GDM1 (cell line): ENCODE data around the gene TMPRSS9.
A peak's percentile ranks its signal among the peaks of the same experiment; 100 is the strongest.

ENCODE experiments used
- DNase-seq: peaks from one replicate; lab custom pipeline; 2025; lab: John Stamatoyannopoulos, UW

TMPRSS9 gene

DNA sequence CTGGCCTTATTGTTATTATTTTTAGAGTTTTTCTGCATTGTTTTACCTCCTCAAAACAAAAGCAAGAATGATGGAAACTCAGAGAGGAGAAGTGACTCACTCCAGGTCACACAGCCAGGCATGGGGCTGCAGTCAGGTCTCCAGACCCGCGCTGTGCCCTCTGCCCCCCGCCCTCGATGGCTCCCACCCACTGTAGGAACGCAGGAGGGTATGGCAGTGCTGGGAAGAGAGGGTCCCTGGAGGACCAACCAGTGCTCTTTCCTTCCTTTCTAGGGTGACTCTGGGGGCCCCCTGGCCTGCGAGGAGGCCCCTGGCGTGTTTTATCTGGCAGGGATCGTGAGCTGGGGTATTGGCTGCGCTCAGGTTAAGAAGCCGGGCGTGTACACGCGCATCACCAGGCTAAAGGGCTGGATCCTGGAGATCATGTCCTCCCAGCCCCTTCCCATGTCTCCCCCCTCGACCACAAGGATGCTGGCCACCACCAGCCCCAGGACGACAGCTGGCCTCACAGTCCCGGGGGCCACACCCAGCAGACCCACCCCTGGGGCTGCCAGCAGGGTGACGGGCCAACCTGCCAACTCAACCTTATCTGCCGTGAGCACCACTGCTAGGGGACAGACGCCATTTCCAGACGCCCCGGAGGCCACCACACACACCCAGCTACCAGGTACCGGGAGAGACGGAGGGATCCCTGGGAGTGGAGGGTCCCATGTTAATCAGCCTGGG is 61.7 kb downstream of the TMPRSS9 start:
- no peak for DNase-seq

DNA sequence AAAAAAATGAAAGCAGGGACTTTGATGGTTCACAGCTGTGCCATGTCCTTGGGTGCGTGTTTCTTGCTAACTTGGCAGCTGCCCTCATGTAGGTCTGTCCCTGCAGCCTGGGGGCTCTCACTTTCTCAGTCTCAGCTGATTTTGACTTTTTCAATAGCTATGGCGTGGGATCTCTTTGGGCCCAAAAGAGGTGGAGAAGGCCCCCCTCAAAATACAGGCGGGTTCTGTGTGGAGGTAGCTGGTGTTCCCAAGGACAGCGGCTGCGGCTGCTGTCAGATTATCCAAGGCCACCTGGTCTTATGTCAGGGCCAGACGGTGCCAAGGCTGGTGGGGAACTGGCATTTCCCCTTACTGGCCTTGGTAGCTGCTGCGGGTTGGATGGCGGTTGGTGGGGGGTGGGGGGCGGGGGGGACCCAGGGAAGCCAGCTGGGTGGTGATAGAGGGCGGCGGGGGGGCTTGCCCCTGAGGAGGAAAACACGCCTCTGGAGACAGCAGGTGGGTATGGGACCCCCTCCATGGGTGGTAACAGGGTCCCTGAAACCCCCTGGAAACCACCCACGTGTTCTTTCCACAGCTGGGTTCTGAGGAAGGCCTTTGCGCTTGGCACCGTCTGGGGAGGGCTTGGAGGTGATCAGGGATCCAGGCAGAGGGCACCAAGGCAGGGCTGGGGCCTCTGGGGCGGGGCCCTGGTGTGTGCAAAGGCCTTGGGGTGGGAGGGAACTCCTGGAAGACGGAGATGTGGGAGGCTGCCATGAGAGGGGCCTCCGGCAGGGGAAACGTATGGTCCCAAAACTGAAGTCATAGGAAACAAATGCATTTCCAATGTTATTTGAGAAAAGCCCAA is 63.2 kb downstream of the TMPRSS9 start:
- DNase-seq = no peak

DNA sequence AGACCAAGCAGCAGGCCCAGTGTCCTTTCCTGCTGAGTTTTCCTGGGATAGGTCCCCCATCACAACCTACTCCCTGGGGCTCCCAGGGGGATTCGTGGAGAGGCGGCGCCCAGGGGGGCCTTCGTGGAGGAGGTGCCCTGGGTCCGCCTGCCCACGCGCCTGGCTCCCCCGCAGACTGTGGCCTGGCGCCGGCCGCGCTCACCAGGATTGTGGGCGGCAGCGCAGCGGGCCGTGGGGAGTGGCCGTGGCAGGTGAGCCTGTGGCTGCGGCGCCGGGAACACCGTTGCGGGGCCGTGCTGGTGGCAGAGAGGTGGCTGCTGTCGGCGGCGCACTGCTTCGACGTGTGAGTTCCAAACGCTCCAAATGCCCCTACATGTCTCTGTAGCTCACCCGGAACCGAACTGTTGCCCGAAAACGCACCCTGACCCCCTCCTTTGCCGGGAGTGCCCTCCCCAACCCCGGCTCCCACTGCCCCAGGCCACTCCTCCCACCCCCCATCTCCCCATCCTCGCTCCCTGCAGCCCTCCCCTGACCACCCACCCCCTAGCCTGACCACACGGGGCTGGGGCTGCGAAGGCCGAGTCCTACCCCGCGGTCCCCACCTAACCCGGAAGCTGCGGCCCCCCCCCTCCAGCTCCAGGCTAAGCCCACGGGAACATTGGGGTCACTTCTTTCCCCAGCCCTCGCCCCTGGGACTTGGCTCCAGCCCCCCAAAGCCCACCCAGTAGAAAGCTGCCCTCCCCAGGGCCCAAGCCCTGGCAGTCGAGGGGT is 64.0 kb downstream of the TMPRSS9 start:
- DNase-seq = no peak

DNA sequence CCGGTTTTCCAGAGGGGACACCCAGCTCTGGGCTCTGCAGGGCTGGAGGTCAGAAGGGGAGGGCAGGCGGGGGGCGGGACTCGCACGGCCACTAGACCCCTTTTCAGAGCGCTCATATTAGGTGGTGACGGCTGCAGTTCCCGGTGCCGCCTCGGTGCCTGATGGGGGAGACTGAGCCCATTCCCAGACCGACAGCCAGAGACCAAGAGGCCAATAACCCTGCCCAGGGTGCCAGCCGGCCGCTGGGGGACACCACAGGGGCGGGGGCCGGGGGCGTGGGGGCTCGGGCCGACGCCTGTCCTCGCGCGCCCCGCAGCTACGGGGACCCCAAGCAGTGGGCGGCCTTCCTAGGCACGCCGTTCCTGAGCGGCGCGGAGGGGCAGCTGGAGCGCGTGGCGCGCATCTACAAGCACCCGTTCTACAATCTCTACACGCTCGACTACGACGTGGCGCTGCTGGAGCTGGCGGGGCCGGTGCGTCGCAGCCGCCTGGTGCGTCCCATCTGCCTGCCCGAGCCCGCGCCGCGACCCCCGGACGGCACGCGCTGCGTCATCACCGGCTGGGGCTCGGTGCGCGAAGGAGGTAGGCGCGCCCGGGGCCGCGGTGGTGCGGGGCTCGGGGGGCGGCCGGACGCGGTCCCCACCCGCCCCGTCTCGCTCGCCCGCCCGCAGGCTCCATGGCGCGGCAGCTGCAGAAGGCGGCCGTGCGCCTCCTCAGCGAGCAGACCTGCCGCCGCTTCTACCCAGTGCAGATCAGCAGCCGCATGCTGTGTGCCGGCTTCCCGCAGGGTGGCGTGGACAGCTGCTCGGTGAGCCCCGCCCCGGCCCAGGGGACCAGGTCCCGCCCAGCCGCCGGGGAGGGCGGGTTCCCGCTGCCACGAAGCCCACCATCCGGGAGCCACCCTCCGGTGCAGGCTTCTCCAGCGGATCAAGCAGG is 64.9 kb downstream of the TMPRSS9 start:
- no peak for DNase-seq

DNA sequence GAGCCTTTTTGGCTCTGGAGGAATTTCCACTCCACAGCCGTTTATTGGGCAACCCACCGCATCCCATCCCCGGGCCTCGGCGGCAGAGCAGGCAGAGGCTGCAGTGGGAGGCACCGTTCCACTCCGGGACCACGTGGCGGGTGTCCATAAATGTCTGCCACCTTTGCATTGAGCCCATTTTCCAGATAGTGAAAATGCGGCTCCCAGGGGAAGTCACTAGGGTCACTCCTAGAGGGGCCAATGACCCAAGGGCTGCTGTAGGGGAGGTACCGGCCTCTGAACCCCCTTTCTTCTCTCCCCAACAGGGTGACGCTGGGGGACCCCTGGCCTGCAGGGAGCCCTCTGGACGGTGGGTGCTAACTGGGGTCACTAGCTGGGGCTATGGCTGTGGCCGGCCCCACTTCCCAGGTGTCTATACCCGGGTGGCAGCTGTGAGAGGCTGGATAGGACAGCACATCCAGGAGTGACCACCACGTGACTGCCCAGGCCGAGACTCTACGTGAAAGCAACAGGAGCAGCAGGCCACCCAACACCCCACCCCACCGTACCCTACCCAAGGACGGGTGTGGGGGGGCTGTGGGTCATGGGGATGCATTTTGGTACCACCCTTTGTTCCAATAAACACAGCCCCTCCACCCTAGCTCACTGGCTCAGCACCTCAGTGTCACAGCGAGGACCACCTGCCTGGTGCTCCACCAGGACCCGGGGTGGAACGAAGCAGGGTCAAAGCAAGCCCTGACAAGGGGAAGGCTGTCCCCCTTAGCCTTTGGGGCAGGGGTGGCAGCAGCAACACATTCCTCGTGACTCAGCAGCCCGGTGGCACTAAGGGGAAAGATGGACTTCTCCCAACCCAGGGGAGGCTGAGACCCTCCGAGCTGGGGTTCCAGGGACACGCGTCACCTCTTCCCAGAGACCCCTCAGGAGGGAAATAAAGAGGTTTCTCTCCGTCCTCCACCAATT is 65.8 kb downstream of the TMPRSS9 start:
- no peak for DNase-seq

DNA sequence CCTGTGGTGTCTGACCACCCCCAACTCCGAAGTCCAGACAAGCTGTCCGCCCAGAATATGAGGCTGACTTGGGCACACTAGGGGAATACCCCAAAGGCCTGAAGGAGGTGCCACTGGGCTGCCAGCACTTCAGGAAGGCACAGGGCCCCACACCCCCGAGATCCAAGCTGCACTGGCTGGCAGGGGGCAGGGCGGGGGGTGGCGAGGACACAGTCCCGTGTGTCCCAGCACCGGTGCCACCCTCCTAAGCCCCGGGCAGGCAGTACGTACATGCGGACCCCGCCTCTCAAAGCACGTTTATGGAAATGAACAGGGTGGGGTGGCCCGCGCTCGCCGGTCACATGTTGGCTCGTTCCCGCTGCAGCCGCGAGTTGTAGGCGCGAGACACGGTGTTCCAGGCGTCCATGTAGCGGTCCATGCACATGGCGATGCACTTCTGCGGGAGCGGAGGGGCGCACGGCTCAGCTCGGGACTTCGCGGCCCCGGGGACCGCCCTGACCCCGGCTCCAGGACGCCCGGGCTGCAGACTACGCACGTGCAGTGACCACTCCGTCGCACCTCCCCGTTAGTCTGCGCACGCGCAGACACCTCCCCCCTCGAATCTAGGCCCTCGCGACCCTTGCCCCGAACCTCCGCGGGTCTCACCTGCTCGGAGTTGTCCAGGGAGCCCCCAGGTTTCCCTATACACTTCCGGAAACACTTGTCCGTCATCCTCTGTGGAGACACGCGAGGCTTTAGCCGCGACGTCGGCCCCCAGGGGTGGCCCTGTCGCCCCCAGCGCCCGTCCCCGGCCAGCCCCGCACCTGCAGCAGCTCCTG is 66.8 kb downstream of the TMPRSS9 start:
- no peak for DNase-seq

DNA sequence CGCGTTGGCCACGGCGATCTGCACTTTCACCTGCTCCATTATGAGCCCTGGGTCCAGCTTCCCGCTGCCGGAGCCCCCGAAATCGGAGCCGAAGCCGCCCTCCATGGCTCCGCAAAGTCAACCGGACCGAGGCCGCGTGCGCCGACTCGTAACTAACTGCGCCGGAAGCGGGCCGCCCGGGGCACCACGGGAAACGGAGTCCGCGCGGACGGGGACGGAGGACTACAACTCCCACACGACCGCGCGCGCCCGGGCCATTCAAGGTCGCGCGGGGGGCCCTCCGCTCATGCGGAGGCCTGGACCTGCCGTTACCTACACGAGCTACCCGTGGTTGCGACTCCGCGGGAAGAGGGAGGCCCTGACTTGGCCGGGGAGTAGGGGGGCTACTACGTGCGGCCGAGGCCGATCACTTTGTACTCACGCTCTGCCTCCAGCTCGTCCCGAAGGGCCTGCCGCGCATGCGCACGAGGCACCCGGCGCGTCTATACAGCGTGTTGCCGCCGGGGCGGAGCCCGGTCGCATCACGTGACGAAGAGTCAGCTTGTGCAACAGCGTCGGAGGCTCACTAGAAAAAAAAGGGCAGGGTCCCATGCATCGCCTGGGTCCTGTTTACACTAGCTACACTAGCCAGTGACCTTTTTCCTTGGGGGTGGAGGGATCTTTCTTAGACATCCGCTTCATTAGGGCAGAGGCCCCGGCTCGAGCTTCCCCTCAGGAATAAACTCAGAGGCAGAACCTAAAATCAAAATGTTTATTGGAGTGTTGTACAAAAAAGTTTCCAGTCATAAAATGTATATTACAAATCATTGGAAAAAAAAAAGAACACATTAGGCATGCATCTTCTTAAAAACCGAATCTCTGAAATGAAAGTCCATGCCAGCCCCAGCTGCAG is 67.6 kb downstream of the TMPRSS9 start, which contains the start of gene TIMM13:
TIMM13 (minus strand) TSS at position 158 of the 892 bp plus-strand sequence; CDS start at position 105, 53 bp downstream.
- DNase-seq = peak; percentile 95

DNA sequence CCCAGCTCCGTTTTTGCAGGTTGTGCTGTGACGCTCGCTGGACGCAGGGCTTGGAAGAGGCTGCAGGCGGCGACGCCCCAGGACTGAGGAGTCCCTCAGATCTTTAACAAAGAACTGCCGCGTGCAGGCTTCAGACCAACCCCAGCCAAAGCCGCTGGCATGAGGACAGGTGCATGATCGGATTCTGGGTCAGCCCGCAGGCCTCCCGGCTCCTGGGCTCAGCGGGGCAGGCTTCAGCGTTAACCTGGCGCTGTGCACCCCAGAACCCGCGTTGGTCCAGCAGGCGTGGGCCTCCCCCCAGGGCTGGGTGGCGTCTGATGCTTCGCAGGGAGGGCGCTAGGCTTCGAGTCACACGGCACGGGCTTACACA is 68.2 kb downstream of the TMPRSS9 start:
- DNase-seq = no peak

DNA sequence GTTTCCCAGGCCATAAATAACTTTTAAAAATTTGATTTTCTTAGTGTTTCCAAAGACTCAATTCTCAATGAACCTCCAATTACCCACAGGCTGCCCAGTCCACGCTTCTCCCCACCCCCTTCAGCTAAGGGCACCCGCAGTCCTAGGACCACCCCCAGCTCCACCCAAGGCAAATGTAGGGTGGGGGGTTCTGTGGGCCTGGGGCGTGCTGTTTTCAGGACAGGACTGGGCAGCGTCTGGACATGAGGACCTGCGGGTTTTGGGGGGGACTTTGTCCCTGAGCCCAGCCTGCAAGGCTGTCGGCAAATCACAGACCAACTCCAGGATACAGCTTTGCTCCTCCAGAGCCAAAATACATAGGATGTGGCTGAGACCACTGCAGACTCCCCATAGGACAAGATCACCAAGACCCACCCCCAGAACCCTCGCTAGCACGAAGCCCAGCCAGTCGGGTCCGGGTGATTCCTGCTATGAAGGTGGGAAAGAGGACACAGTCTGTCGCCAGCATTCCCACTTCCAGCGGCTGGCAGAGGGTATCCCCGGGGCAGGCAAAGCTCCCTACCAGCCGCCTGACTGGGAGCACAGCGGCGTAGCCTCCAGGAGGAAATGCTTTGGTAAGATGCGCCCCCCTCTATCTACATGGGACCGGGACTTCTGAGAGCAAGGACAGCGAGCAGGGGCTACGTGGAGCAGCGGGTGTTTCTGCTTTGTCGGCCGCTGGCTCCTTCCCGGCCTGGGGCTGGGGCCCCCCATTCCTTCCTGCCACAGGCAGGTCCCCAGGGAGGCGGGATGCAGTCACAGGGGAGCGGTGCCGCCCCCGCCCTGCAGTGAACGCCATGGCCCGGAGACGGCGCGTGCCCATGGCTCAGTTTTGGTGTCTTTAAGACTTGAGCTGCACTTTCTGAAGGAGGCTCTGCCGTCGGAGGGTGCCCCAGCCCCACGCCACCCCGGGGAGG is 69.0 kb downstream of the TMPRSS9 start:
- DNase-seq = no peak

DNA sequence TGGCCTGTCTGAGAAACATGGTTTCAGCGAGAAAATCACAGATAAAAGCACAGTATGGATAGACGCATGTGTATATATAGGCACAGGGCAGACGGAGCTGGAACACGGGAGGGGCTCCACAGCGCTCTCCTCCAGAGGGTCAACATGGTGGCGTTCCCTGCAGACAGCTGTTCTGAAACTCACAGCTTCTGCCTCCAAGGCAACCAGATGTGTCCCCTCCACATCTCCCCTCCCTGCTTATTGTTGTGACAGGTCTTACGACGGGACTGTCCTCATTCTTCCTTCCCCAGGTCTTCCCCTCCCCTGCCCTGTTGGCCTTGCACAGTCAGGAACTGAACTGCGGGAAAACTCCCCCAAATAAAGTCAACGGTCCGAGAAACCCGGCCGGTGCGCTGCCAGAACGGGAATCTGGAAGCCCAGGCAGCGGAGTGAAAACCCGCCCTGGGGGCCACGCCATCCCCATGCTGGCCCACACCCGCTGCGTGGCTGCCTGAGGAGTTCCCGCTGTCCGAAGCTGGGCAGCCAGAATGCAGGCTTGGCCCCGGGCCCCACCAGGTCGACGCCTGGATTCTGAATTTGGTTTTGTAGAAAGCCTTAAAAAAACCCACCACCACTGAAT is 70.0 kb downstream of the TMPRSS9 start:
- DNase-seq = no peak

DNA sequence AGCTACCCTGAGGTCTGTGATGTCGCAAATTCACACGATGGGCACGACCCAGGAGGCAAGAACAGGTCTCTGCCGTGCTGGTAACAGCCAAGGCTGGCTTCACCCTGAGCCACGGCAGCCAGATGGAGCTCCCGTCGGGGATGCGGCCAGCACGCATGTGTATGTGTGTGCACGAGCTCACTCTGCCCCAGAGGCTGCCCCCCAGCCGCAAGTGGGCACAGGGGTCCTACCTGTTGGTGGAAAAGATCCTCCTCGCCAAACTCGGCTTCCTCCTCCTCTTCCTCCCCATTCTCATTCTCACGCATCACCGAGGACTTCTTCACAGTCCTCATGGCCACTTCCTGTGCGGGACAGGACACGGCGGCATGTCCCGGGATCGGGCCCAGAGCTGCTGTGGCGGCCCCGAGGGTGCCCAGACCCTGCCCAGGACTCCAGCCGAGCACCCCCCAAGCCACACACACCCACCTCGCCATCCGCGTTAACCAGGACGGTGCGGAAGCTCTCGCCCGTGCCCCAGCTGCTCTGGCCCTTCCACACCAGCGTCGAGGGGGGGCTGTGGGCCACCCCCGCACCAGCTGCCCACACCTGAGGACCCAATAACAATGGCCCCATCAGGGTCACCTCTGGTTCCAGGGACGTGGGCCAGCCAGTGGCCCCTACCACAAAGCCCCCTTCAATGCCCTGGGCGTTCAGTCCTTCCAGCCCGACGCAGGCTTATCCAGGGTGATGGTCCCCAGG is 71.4 kb downstream of the TMPRSS9 start:
- no peak for DNase-seq

DNA sequence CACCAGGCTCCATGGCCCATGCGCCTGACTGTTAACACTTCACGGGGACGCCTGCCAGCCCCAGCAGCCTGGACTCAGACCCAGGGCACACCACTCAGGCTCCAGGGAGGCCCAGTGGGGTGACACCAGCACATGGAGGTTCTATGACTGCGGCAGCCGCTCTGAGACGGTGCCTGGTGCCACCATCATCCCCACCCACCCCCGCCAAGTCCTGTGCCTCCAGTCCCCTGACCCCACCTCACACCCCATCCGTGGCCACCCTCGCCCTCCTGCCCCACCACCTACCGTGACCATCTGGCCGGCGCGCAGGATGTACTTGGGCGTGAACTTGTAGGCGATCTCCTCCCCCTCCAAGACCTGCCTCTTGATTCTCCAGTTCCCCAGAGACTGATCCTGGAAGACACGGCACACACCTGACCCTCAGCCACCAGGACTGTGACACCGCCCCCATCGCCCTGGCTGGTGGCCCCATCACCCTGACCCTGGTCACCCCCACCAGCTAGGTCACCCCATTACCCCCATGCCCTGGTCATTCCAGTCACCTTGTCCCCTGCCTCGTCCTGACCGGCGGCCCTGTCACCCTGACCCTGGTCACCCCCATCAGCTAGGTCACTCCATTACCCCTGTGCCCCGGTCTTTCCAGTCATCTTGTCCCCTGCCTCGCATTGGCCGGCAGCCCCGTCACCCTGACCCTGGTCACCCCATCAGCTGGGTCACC is 72.2 kb downstream of the TMPRSS9 start:
- no peak for DNase-seq

DNA sequence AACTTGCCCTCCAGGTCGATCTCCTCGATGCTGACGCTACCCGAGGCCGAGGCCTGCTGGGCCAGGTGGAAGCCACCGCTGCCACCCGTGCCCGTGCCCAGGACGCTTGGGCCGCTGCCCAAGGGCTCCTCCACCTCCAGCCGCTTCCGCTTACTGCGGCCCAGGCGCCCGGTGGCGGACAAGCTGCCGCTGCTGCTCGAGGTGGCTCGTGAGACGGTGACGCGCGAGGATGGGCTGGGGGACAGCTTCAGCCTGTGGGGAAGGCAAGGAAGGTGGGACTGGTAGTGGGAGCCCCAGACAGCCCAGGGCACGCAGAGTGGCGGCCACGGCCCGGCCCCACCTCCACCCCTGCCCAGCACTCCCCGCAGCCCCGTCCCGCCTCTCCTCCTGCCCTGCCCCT is 73.8 kb downstream of the TMPRSS9 start:
- DNase-seq = no peak

DNA sequence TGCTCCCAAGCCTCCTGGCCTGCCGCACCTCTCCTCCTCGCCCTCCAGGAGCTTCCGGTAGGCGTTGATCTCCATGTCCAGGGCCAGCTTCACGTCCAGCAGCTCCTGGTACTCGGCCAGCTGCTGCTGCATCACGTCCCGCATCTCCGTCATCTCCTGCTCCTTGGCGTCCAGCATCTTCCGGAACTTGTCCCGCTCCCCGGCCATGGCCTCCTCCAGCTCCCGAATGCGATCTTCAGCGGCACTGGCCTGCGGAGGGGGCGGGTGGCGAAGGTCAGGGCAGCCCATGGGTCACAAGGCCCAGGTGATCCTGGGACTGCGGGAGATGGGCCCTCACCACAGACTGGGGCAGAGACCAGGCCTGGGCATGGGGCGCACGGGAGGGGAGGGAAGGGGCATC is 74.2 kb downstream of the TMPRSS9 start:
- no peak for DNase-seq

DNA sequence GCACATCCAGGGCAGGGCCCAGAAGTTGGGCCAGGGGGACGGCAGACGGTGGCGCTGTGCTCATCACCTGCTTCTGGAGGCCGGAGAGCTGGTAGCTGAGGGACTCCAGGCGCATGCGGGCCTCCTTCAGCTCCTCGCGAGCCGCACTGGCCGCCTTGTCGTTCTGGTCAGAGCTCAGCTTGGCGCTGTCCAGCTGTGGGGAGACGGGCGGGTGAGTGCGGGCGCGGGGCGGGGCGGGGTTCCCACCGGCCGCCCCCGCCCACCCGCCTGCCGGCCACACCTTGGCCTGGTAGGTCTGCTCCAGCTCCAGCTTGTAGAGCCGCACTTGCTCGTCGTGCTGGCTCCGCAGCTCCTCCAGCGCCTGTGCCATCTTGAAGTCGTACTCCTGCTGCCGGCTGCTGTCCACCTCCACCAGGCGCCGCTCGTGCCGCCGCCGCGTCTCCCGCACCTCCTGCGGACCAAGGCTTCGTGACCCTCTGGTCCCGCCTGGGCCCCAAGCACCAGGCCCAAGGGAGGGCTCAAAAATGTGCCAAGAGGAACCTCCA is 74.7 kb downstream of the TMPRSS9 start:
- no peak for DNase-seq
